Stomach smooth muscle (tissue), 2 donors: ENCODE data around the gene IQSEC2.

Experiments
- H3K27ac ChIP-seq: one replicate; pipeline ENCODE4 v1.7.0; 2013; ENCODE audit warnings: mild to moderate bottlenecking, low read length, inconsistent platforms
- H3K27me3 ChIP-seq, 2 donors: one replicate each; pipeline ENCODE4 v1.7.0; 2013; ENCODE audit warnings: low read length in 2 of 2; ENCODE audit not compliant: insufficient read depth in 2 of 2, control insufficient read depth in 1 of 2
- H3K36me3 ChIP-seq, 2 donors: one replicate each; pipeline ENCODE4 v1.7.0; 2013; ENCODE audit warnings: low read length in 2 of 2; ENCODE audit not compliant: control insufficient read depth in 2 of 2, insufficient read depth in 2 of 2
- H3K4me1 ChIP-seq: one replicate; pipeline ENCODE4 v1.7.0; 2013; ENCODE audit warnings: low read length; ENCODE audit not compliant: control insufficient read depth, insufficient read depth
- H3K4me3 ChIP-seq, 2 donors: one replicate each; pipeline ENCODE4 v1.7.0; 2013; ENCODE audit warnings: low read length in 2 of 2
- H3K9ac ChIP-seq, 2 donors: one replicate each; pipeline ENCODE4 v1.7.0; 2013; ENCODE audit warnings: low read length in 2 of 2, mild to moderate bottlenecking in 1 of 2
- H3K9me3 ChIP-seq, 2 donors: one replicate each; pipeline ENCODE4 v1.7.0; 2013; ENCODE audit warnings: low read length in 2 of 2; ENCODE audit not compliant: control insufficient read depth in 2 of 2
- donor health status: healthy.
- donor health status: Pancreatic carcinoma.

The IQSEC2 gene

GRCh38 chrX:53241558-53241957 lies 39.8 kb downstream of the IQSEC2 start:
- no peak overlapping the region for H3K4me3 ChIP-seq
- H3K9ac ChIP-seq, result no peak overlapping the region
- H3K27me3 ChIP-seq, result peaks cover 0 to 9% of the 10 kb centered on the region in 2 donors
- H3K9me3 ChIP-seq, result no peaks in the 10 kb centered on the region
- peaks cover 4 to 10% of the 10 kb centered on the region in 2 donors for H3K36me3 ChIP-seq
- H3K4me1 ChIP-seq, result no peaks in the 10 kb centered on the region
- no peak overlapping the region for H3K27ac ChIP-seq

DNA sequence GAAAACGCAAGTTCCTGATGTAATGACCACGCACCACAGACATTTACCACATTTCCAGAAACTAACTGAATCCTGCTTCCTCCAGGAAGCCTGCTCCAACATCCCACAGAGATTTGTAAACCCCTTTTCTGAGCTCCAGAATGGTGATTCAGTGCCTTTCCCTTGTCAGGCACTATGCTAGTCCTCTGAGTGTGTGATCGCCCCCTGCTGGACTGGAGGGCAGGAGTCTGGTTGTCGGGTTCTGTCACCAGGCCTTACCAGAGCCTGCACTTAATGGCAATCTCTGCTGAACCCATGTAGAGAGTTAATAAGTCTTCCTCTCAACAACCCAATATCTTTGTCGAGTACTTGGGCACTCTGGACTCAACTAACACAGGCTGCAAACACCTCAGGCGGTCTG lies 41.9 kb downstream of the IQSEC2 start:
- Histone ChIP-seq H3K4me1 (no peaks in the 10 kb centered on the region), H3K27ac (no peak overlapping the region), H3K27me3 (peaks cover 0 to 14% of the 10 kb centered on the region in 2 donors), H3K9me3 (no peaks in the 10 kb centered on the region), H3K4me3 (no peak overlapping the region), H3K9ac (no peak overlapping the region), H3K36me3 (peaks cover 4 to 10% of the 10 kb centered on the region in 2 donors)

GRCh38 chrX:53237056-53237455 lies 44.3 kb downstream of the IQSEC2 start:
- H3K36me3 ChIP-seq, result peaks cover 4 to 10% of the 10 kb centered on the region in 2 donors
- H3K4me1 ChIP-seq, result no peaks in the 10 kb centered on the region
- no peak overlapping the region for H3K4me3 ChIP-seq
- no peaks in the 10 kb centered on the region for H3K9me3 ChIP-seq
- H3K27me3 ChIP-seq, result peaks cover 0 to 19% of the 10 kb centered on the region in 2 donors
- H3K9ac ChIP-seq, result no peak overlapping the region
- H3K27ac ChIP-seq, result no peak overlapping the region

GRCh38 chrX:53236025-53236679 lies 45.2 kb downstream of the IQSEC2 start:
- Histone ChIP-seq H3K36me3 (peaks cover 0 to 5% of the 10 kb centered on the region in 2 donors), H3K27me3 (peaks cover 0 to 24% of the 10 kb centered on the region in 2 donors), H3K9me3 (no peaks in the 10 kb centered on the region), H3K27ac (no peak overlapping the region), H3K4me3 (no peak overlapping the region), H3K9ac (no peak overlapping the region), H3K4me1 (no peaks in the 10 kb centered on the region)

- H3K9ac ChIP-seq, result no peak overlapping the region
- no peaks in the 10 kb centered on the region for H3K9me3 ChIP-seq
- peaks cover 0 to 24% of the 10 kb centered on the region in 2 donors for H3K27me3 ChIP-seq
- no peak overlapping the region for H3K4me3 ChIP-seq
- H3K27ac ChIP-seq, result no peak overlapping the region
- H3K36me3 ChIP-seq, result peaks cover 0 to 6% of the 10 kb centered on the region in 2 donors
- no peaks in the 10 kb centered on the region for H3K4me1 ChIP-seq
Measured at GRCh38 chrX:53235566-53235965, 45.8 kb downstream of the IQSEC2 start.

- Histone ChIP-seq H3K27ac (no peak overlapping the region), H3K36me3 (peaks cover 0 to 6% of the 10 kb centered on the region in 2 donors), H3K9ac (no peak overlapping the region), H3K4me3 (no peak overlapping the region), H3K27me3 (peaks cover 0 to 24% of the 10 kb centered on the region in 2 donors), H3K9me3 (no peaks in the 10 kb centered on the region), H3K4me1 (no peaks in the 10 kb centered on the region)
Measured at GRCh38 chrX:53234484-53234883, 46.9 kb downstream of the IQSEC2 start.

- H3K36me3 ChIP-seq, result peaks cover 0 to 4% of the 10 kb centered on the region in 2 donors
- peaks cover 0 to 22% of the 10 kb centered on the region in 2 donors for H3K27me3 ChIP-seq
- H3K4me1 ChIP-seq, result no peaks in the 10 kb centered on the region
- no peak overlapping the region for H3K4me3 ChIP-seq
- no peaks in the 10 kb centered on the region for H3K9me3 ChIP-seq
- no peak overlapping the region for H3K27ac ChIP-seq
- H3K9ac ChIP-seq, result no peak overlapping the region
Measured at GRCh38 chrX:53233536-53233935, 47.8 kb downstream of the IQSEC2 start.

- Histone ChIP-seq H3K9ac (no peak overlapping the region), H3K4me1 (no peaks in the 10 kb centered on the region), H3K27ac (no peak overlapping the region), H3K9me3 (no peaks in the 10 kb centered on the region), H3K36me3 (peaks cover 0 to 2% of the 10 kb centered on the region in 2 donors), H3K27me3 (peaks cover 0 to 17% of the 10 kb centered on the region in 2 donors), H3K4me3 (no peak overlapping the region)
Measured at GRCh38 chrX:53230116-53230515, 51.3 kb downstream of the IQSEC2 start.

DNA sequence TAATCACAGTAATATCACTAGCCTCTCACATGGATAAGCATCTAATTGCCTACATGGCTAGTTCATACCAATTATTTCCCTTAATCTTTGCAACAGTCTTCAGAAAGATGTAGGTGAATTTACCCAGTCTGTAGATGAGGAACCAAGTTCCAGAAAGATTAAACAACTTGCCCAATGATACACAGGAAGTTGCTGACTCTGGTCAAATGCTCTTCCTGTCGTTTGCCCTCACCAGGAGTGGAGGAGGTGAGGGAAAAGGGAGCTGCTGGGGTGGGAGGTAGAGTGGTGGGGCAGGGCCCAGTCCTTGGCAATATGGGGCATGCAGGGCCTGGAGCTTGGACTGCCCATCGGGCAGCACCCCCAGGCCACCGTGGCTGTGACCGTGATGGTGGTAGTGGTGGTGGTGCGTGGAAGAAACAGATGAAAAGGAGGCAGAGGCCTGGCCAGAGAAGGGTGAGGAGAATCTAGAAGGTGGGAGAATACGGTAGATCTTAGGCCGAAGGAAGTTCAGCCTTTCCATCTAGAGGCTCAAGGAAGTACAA lies 54.1 kb downstream of the IQSEC2 start:
- peaks cover 0 to 9% of the 10 kb centered on the region in 2 donors for H3K27me3 ChIP-seq
- H3K36me3 ChIP-seq, result peaks cover 0 to 2% of the 10 kb centered on the region in 2 donors
- H3K4me3 ChIP-seq, result no peak overlapping the region
- no peaks in the 10 kb centered on the region for H3K9me3 ChIP-seq
- H3K4me1 ChIP-seq, result peaks cover 20% of the 10 kb centered on the region
- H3K27ac ChIP-seq, result no peak overlapping the region
- no peak overlapping the region for H3K9ac ChIP-seq

GRCh38 chrX:53224860-53225797 lies 56.3 kb downstream of the IQSEC2 start, which contains the start of gene KDM5C:
TSS of gene KDM5C (minus strand) at chrX:53225207. CDS start at chrX:53224889, 318 bp downstream.
- Histone ChIP-seq H3K9ac (peak within 1 kb of the TSS; percentile 87 to 99), H3K27me3 (peaks cover 0 to 4% of the 10 kb centered on the region in 2 donors), H3K4me1 (peaks cover 31% of the 10 kb centered on the region), H3K36me3 (peaks cover 3 to 10% of the 10 kb centered on the region in 2 donors), H3K4me3 (peak within 1 kb of the TSS; percentile 78 to 98), H3K9me3 (no peaks in the 10 kb centered on the region), H3K27ac (peak within 1 kb of the TSS; percentile 94)
